ENCODE data around the gene PTPRT. TPM values are rescaled to one million over a fixed set of nuclear protein-coding genes. Genes with fewer than 3 reads are reported as not detected.

The PTPRT gene
- polyA plus RNA-seq, 2 of the 4 experiments (the other 2 are of a cell fraction), result not detected

DNA sequence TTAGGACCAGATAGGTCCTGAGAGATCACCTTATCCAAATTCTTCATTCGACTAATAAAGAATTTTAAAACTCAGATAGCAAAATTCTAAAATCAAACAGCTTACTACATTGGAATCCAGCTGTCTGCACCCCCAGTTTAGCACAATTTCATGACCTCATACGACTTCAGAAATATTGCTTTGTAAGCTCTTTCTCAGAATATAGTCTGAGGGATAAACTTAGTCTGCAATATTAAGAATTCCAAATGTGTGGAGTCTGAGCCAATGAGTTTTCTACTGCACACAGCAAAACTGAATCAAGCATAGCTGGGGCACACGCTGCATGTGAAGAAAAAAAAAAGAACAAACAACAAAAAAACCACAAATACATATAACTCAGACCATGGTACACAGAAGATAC lies 1029.9 kb downstream of the PTPRT start:
- no peak for FAIRE-seq
- ATAC-seq, result no peak
- no peak overlapping the region for H3K4me2 ChIP-seq
- WGBS (ENCODE audit: missing lambda C conversion rate), result 1% methylated on average over 3 of the region's 3 CpGs
- H3K4me1 ChIP-seq, result no peaks in the 10 kb centered on the region
- TF ChIP-seq HEYL (CRISPR knock-in tag; IDR thresholded peaks at IDR 0.05) (no peak), MAFK (IDR thresholded peaks at IDR 0.05; ENCODE audit: partially characterized antibody) (peak; percentile 9)
- no peak overlapping the region for H3K4me3 ChIP-seq
- DNase-seq (ENCODE audit: low read depth in 1 of 2, low spot score in 1 of 2), result no peak
- POLR2A ChIA-PET, result no interaction called here
- CTCF ChIA-PET, result interaction anchor here (0.7 kb wide), 2 partner anchors 412 to 917 kb away, joined by 3 read pairs; no protein-coding TSS in a partner anchor
- H3K27ac ChIP-seq, result no peak overlapping the region
- no peaks in the 10 kb centered on the region for H3K9me3 ChIP-seq

DNA sequence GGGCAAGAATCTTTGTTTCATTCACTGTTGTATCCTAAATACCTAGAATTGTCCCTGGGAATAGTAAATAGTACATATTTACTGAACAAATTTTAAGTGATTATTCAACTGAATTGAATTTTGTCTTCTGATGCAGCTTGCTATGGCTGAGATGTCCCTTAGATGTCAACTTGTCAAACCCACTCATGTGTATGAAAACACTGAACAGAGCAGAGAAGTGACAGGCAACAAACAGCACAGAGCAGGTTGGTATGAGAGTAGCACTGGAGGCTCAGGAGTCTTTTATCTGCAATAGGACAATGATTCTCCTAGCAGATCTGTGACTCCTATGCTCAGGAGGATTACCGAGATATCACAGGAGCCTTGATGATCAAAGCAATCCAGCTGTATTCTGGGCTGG lies 1031.4 kb downstream of the PTPRT start:
- no peak overlapping the region for H3K27ac ChIP-seq
- ATAC-seq (no peak), DNase-seq (ENCODE audit: low read depth in 1 of 2, low spot score in 1 of 2) (no peak), FAIRE-seq (no peak)
- H3K4me1 ChIP-seq, result no peaks in the 10 kb centered on the region
- no peaks in the 10 kb centered on the region for H3K9me3 ChIP-seq
- no peak overlapping the region for H3K4me2 ChIP-seq
- ChIA-PET CTCF (interaction anchor here (0.6 kb wide), 1 partner anchor 107 kb away, joined by 3 read pairs; no protein-coding TSS in a partner anchor), POLR2A (no interaction called here)
- no peak overlapping the region for H3K4me3 ChIP-seq
- TF ChIP-seq RCOR1 (IDR thresholded peaks at IDR 0.05; ENCODE audit: low read depth, low read length), result no peak
- no peak for TF ChIP-seq FOSB (CRISPR knock-in tag; IDR thresholded peaks at IDR 0.05)
- no peak for TF ChIP-seq ZNF302 (CRISPR knock-in tag; IDR thresholded peaks at IDR 0.05)
- no peak for TF ChIP-seq CBX2 (IDR thresholded peaks at IDR 0.05; ENCODE audit: borderline replicate concordance, low read depth)
- TF ChIP-seq BHLHE40 (IDR thresholded peaks at IDR 0.05; ENCODE audit: low read depth, low read length), result no peak
- no peak for TF ChIP-seq JUNB (IDR thresholded peaks at IDR 0.05)
- TF ChIP-seq EHF (CRISPR knock-in tag; IDR thresholded peaks at IDR 0.05), result no peak
- no peak for TF ChIP-seq NFE2L2 (conservative IDR thresholded peaks at IDR 0.05; ENCODE audit: low read length)
- no peak for TF ChIP-seq FOSL2 (IDR thresholded peaks at IDR 0.05)
- no peak for TF ChIP-seq FOSL2 (CRISPR knock-in tag; IDR thresholded peaks at IDR 0.05)
- TF ChIP-seq HEYL (CRISPR knock-in tag; IDR thresholded peaks at IDR 0.05), result no peak
- WGBS (ENCODE audit: missing lambda C conversion rate), result 0% methylated on average over 1 of the region's 1 CpG

DNA sequence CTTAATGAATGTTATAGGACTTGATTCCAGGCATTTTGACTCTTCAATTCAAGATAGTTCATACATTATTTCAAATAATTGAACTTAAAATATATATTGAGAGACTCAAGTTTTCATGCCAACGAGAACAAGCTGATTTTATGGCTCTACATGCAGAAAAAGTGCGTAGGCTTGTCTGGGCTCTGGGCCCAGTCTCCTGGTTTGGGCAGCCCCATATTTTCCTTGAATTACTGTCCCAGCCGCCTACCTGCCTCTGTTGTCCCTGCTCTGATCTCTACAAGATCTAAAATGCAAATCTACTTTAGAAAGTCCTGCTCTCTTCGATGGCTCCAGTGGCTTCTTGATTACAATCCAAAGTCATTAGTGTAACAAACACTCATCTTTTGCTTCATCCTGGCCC lies 1034.1 kb downstream of the PTPRT start:
- POLR2A ChIA-PET, result no interaction called here
- DNase-seq (ENCODE audit: low read depth in 1 of 2, low spot score in 1 of 2) (no peak), FAIRE-seq (no peak), ATAC-seq (no peak)
- no peak overlapping the region for H3K4me3 ChIP-seq
- no peaks in the 10 kb centered on the region for H3K4me1 ChIP-seq
- CTCF ChIA-PET, result no interaction called here
- 5% methylated on average over 4 of the region's 4 CpGs for WGBS (ENCODE audit: missing lambda C conversion rate)
- H3K4me2 ChIP-seq, result no peak overlapping the region
- H3K27ac ChIP-seq, result no peak overlapping the region
- TF ChIP-seq SMC3 (IDR thresholded peaks at IDR 0.05), result no peak
- H3K9me3 ChIP-seq, result no peaks in the 10 kb centered on the region

DNA sequence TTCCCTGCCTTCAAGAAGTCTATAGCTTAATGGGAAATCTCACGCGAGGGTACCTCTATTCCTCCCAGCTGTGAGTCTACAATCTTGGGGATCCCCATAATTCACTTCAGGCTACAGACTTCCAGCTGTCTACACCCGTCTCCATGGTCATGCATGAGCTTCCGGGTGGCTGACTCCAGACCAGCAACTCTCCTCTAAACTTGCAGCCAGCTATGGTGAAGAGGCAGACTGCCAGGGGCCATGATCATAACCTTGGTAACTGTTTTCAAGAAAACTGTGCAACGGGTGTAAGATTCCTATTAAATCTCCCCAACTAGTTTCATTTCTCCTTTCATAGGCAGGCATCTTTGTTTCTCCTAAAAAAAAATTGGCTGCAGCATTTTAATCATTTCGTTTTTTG lies 1037.1 kb downstream of the PTPRT start:
- no peak overlapping the region for H3K27ac ChIP-seq
- FAIRE-seq (no peak), ATAC-seq (no peak), DNase-seq (ENCODE audit: low read depth in 1 of 2, low spot score in 1 of 2) (no peak)
- H3K4me1 ChIP-seq, result no peaks in the 10 kb centered on the region
- POLR2A ChIA-PET, result no interaction called here
- TF ChIP-seq RFX5 (IDR thresholded peaks at IDR 0.05), result no peak
- TF ChIP-seq, protein P1, sequence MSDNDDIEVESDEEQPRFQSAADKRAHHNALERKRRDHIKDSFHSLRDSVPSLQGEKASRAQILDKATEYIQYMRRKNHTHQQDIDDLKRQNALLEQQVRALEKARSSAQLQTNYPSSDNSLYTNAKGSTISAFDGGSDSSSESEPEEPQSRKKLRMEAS (IDR thresholded peaks at IDR 0.05), result no peak
- TF ChIP-seq, protein P2, sequence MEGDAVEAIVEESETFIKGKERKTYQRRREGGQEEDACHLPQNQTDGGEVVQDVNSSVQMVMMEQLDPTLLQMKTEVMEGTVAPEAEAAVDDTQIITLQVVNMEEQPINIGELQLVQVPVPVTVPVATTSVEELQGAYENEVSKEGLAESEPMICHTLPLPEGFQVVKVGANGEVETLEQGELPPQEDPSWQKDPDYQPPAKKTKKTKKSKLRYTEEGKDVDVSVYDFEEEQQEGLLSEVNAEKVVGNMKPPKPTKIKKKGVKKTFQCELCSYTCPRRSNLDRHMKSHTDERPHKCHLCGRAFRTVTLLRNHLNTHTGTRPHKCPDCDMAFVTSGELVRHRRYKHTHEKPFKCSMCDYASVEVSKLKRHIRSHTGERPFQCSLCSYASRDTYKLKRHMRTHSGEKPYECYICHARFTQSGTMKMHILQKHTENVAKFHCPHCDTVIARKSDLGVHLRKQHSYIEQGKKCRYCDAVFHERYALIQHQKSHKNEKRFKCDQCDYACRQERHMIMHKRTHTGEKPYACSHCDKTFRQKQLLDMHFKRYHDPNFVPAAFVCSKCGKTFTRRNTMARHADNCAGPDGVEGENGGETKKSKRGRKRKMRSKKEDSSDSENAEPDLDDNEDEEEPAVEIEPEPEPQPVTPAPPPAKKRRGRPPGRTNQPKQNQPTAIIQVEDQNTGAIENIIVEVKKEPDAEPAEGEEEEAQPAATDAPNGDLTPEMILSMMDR (IDR thresholded peaks at IDR 0.05), result no peak
- TF ChIP-seq JUN (IDR thresholded peaks at IDR 0.05), result no peak
- TF ChIP-seq RCOR1 (IDR thresholded peaks at IDR 0.05; ENCODE audit: low read depth, low read length), result no peak
- TF ChIP-seq RNF2 (IDR thresholded peaks at IDR 0.05; ENCODE audit: borderline replicate concordance, low read depth), result no peak
- TF ChIP-seq HEYL (CRISPR knock-in tag; IDR thresholded peaks at IDR 0.05), result no peak
- TF ChIP-seq KDM5A (IDR thresholded peaks at IDR 0.05), result no peak
- TF ChIP-seq, protein P3, sequence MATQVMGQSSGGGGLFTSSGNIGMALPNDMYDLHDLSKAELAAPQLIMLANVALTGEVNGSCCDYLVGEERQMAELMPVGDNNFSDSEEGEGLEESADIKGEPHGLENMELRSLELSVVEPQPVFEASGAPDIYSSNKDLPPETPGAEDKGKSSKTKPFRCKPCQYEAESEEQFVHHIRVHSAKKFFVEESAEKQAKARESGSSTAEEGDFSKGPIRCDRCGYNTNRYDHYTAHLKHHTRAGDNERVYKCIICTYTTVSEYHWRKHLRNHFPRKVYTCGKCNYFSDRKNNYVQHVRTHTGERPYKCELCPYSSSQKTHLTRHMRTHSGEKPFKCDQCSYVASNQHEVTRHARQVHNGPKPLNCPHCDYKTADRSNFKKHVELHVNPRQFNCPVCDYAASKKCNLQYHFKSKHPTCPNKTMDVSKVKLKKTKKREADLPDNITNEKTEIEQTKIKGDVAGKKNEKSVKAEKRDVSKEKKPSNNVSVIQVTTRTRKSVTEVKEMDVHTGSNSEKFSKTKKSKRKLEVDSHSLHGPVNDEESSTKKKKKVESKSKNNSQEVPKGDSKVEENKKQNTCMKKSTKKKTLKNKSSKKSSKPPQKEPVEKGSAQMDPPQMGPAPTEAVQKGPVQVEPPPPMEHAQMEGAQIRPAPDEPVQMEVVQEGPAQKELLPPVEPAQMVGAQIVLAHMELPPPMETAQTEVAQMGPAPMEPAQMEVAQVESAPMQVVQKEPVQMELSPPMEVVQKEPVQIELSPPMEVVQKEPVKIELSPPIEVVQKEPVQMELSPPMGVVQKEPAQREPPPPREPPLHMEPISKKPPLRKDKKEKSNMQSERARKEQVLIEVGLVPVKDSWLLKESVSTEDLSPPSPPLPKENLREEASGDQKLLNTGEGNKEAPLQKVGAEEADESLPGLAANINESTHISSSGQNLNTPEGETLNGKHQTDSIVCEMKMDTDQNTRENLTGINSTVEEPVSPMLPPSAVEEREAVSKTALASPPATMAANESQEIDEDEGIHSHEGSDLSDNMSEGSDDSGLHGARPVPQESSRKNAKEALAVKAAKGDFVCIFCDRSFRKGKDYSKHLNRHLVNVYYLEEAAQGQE (IDR thresholded peaks at IDR 0.05), result no peak
- no peak for TF ChIP-seq NPAS2 (CRISPR knock-in tag; IDR thresholded peaks at IDR 0.05; ENCODE audit: borderline replicate concordance)
- TF ChIP-seq, protein P4, sequence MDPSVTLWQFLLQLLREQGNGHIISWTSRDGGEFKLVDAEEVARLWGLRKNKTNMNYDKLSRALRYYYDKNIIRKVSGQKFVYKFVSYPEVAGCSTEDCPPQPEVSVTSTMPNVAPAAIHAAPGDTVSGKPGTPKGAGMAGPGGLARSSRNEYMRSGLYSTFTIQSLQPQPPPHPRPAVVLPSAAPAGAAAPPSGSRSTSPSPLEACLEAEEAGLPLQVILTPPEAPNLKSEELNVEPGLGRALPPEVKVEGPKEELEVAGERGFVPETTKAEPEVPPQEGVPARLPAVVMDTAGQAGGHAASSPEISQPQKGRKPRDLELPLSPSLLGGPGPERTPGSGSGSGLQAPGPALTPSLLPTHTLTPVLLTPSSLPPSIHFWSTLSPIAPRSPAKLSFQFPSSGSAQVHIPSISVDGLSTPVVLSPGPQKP (IDR thresholded peaks at IDR 0.05; ENCODE audit: low read depth, low read length), result no peak
- TF ChIP-seq MAFK (IDR thresholded peaks at IDR 0.05; ENCODE audit: partially characterized antibody), result no peak
- TF ChIP-seq RARB (CRISPR knock-in tag; IDR thresholded peaks at IDR 0.05), result no peak
- TF ChIP-seq ZFP36 (IDR thresholded peaks at IDR 0.05; ENCODE audit: borderline replicate concordance, partially characterized antibody), result no peak
- TF ChIP-seq HOXA7 (CRISPR knock-in tag; IDR thresholded peaks at IDR 0.05), result no peak
- H3K4me2 ChIP-seq, result no peak overlapping the region
- H3K9me3 ChIP-seq, result no peaks in the 10 kb centered on the region
- no peak overlapping the region for H3K4me3 ChIP-seq
- 6% methylated on average over 6 of the region's 6 CpGs for WGBS (ENCODE audit: missing lambda C conversion rate)
- CTCF ChIA-PET, result no interaction called here

All from A549 (cell line).